NT2/D1 (cell line): ENCODE measurements around the gene KLHL28.

ENCODE experiments used
- DNase-seq: peaks from one replicate; pipeline ENCODE4 v3.0.0-alpha.2; 2011; ENCODE audit warnings: low read depth, low spot score
- H3K27me3 ChIP-seq: 2 replicates; pipeline ENCODE4 v1.6.0; 2011; ENCODE audit warnings: mild to moderate bottlenecking; ENCODE audit not compliant: insufficient read length, insufficient read depth
- H3K36me3 ChIP-seq: 2 replicates; pipeline ENCODE4 v1.6.1; 2011; ENCODE audit warnings: mild to moderate bottlenecking, low read length, mixed read lengths; ENCODE audit not compliant: insufficient read depth, insufficient read length
- H3K4me1 ChIP-seq: 2 replicates; pipeline ENCODE4 v1.5.1; 2011; ENCODE audit not compliant: insufficient read depth, insufficient read length
- H3K4me3 ChIP-seq: 2 replicates; pipeline ENCODE4 v1.5.1; 2011; ENCODE audit warnings: low read depth; ENCODE audit not compliant: insufficient read length
- H3K9ac ChIP-seq: 2 replicates; pipeline ENCODE4 v1.6.0; 2011; ENCODE audit warnings: low read depth; ENCODE audit not compliant: insufficient read length
- H3K9me3 ChIP-seq: 2 replicates; pipeline ENCODE4 v1.5.1; 2011; ENCODE audit warnings: mild to moderate bottlenecking, low read length; ENCODE audit not compliant: insufficient read depth
- SUZ12 ChIP-seq: IDR thresholded peaks from 2 replicates; pipeline ENCODE4 v1.6.1; 2011; ENCODE audit not compliant: insufficient read length, insufficient read depth; ENCODE audit errors: extremely low read depth
- YY1 ChIP-seq: IDR thresholded peaks from 2 replicates; pipeline ENCODE4 v1.6.1; 2011; ENCODE audit not compliant: insufficient read length, insufficient read depth
- ZNF274 ChIP-seq: IDR thresholded peaks from 2 replicates; pipeline ENCODE4 v1.6.1; 2011; ENCODE audit warnings: mild to moderate bottlenecking, low read depth, low read length

KLHL28 gene

DNA sequence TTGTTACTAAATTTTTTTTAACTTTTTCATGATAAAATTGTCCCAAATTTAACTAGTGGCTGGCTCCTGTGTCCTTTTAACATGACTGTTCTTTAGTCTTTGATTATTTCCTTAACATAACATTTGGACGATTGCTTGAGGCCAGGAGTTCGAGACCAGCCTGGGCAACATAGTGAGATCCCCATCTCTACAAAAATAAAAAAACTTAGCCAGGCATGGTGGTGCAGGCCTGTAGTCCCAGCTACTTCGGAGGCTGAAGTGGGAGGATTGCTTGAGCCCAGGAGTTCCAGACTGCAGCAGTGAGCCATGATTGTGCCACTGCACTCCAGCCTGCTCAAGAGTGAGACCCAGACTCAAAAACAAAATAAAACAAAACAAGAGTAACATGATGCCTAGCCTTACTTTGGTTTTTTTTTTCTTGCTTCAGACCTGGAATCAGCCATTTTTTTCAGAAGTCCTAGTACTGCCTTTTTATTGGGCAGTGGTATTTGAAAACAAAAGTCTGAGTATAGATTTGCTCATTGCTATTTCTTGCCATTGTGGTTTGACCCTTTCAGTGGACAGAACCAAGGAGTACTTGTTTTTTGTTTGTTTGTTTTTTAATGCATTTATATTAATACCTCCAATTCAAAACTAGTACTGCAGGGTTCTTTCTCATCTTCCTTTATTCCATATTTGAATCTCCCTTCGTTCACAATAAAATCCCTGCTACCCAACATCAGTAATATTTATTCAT is 5.0 kb upstream of the KLHL28 start:
- Histone ChIP-seq H3K4me1 (no peaks in the 10 kb centered on the region), H3K9ac (no peak overlapping the region), H3K9me3 (peaks cover 16% of the 10 kb centered on the region; the same call in 1 of the 2 replicates), H3K27me3 (no peaks in the 10 kb centered on the region), H3K36me3 (no peaks in the 10 kb centered on the region), H3K4me3 (no peak overlapping the region)
- no peak for TF ChIP-seq YY1
- no peak for TF ChIP-seq SUZ12
- no peak for TF ChIP-seq ZNF274
- DNase-seq, result no peak

DNA sequence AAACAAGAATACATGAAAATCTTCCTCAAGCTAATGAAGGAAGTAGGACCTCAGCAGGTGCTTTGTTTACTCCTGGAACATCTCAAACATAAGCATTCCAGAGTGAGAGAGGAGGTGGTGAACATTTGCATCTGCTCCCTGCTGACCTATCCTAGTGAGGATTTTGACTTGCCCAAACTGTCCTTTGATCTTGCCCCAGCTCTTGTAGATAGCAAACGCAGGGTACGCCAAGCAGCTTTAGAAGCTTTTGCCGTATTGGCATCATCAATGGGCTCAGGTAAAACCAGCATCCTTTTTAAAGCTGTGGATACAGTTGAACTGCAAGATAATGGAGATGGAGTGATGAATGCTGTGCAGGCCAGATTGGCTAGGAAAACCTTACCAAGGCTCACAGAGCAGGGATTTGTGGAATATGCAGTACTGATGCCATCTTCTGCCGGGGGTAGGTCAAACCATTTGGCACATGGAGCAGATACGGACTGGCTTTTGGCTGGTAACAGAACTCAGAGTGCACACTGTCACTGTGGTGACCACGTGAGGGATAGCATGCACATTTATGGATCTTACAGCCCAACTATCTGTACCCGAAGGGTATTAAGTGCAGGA is 2.1 kb upstream of the KLHL28 start:
- TF ChIP-seq YY1 (no peak), SUZ12 (no peak), ZNF274 (no peak)
- no peak for DNase-seq
- Histone ChIP-seq H3K9ac (no peak overlapping the region), H3K9me3 (peaks cover 16% of the 10 kb centered on the region; the same call in 1 of the 2 replicates), H3K4me3 (peak overlapping the region; percentile 27), H3K4me1 (no peaks in the 10 kb centered on the region), H3K27me3 (no peaks in the 10 kb centered on the region), H3K36me3 (no peaks in the 10 kb centered on the region)

DNA sequence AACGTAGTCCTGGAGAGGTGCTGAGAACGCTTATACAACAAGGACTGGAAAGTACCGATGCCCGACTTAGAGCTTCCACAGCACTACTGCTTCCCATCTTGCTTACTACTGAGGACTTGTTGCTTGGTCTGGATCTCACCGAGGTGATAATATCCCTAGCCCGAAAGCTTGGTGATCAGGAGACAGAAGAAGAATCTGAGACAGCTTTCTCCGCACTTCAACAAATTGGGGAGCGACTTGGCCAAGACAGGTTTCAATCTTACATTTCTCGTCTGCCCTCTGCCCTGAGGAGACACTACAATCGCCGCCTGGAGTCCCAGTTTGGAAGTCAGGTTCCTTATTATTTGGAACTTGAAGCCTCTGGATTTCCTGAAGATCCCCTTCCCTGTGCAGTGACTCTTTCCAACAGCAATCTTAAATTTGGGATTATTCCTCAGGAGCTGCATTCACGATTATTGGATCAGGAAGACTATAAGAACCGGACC is 1.3 kb upstream of the KLHL28 start:
- peaks cover 16% of the 10 kb centered on the region; the same call in 1 of the 2 replicates for H3K9me3 ChIP-seq
- DNase-seq, result no peak
- H3K4me3 ChIP-seq, result peak overlapping the region; percentile 81
- TF ChIP-seq ZNF274 (no peak), YY1 (no peak), SUZ12 (no peak)
- no peaks in the 10 kb centered on the region for H3K36me3 ChIP-seq
- H3K4me1 ChIP-seq, result no peaks in the 10 kb centered on the region
- no peaks in the 10 kb centered on the region for H3K27me3 ChIP-seq
- H3K9ac ChIP-seq, result no peak overlapping the region

DNA sequence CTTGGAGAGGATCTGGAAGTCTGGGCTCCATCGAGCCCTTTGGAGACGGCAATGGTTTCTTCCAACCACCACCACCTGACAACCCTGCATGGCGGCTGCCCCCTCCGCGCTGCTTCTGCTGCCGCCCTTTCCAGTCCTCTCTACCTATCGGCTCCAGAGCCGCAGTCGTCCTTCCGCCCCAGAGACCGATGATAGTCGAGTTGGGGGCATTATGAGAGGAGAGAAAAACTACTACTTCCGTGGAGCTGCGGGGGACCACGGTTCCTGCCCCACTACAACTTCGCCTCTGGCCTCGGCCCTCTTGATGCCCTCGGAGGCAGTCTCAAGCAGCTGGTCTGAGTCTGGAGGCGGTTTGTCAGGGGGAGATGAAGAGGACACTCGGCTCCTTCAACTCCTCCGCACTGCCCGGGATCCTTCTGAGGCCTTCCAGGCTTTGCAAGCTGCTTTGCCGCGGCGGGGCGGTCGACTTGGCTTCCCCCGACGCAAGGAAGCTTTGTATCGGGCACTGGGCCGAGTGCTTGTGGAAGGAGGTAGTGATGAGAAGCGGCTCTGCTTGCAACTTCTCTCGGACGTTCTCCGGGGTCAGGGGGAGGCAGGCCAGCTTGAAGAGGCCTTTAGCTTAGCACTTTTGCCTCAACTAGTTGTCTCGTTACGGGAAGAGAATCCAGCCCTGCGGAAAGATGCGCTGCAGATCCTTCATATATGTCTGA is 742 bp upstream of the KLHL28 start:
- no peaks in the 10 kb centered on the region for H3K27me3 ChIP-seq
- no peak for DNase-seq
- H3K4me1 ChIP-seq, result no peaks in the 10 kb centered on the region
- H3K4me3 ChIP-seq, result peak overlapping the region; percentile 81
- peak overlapping the region; percentile 71 for H3K9ac ChIP-seq
- no peaks in the 10 kb centered on the region for H3K36me3 ChIP-seq
- TF ChIP-seq SUZ12 (no peak), ZNF274 (no peak), YY1 (no peak)
- peaks cover 16% of the 10 kb centered on the region; the same call in 1 of the 2 replicates for H3K9me3 ChIP-seq

DNA sequence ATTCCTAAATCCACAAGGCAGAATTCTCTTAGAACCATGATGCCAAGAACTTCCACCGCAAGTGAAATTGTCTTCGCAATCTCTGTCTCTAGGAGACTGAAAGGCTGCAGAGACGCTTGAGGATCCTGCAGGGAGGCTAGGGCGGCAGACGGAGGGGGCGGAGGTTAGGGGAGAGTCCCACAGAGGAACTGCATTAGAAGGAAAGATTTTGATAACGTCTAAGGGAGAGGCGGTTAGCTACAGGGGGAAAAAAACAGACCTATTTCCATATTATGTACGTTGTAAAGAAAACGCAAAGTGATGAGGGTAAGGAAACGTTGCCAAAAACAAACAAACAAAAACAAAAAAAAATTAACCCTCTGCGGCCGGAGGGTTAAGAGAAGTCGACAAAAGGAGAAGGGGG is 595 bp downstream of the KLHL28 start:
- Histone ChIP-seq H3K27me3 (no peaks in the 10 kb centered on the region), H3K9ac (peak overlapping the region; percentile 83), H3K4me3 (peak overlapping the region; percentile 81), H3K4me1 (no peaks in the 10 kb centered on the region), H3K36me3 (no peaks in the 10 kb centered on the region), H3K9me3 (peaks cover 16% of the 10 kb centered on the region; the same call in 1 of the 2 replicates)
- DNase-seq, result peak; percentile 28
- TF ChIP-seq YY1 (no peak), ZNF274 (no peak), SUZ12 (no peak)

DNA sequence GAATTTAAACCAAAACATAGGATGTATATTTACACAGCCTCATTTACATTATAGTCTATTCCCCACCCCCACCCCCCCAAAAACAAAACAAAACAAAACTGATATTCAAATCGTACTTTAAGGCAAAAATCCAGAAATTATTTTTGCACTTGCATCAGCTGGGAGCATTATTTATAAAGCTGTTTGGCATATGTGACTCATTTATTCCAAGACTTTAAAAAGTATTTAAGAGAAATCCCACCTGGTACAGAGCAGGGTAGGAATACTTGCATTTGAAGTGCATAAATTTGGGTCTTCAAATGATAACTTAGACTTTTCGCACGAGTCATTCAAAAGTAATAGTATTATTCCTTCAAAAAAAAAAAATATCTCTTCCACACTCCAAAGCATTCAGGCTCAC is 1.1 kb downstream of the KLHL28 start:
- TF ChIP-seq YY1, result no peak
- TF ChIP-seq ZNF274, result no peak

DNA sequence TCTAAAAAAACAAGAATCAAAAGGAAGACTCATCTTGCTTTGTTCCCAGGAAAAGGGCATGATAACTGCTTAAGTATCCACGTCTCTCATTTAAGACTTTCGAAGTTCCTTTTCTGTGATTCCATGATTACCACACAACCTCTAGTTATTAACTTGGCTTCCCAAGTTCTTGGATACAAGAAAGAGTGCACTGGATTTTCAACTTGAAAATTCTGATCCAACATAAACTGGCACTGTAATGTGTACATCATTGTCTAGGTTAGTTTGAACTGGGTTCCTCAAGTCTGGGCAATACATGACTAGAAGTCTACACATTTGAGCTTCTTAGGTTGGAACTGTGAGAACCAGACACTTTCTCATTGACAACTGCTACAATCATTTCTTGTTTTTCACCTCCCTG is 1.6 kb downstream of the KLHL28 start:
- peaks cover 16% of the 10 kb centered on the region; the same call in 1 of the 2 replicates for H3K9me3 ChIP-seq
- H3K9ac ChIP-seq, result no peak overlapping the region
- H3K4me1 ChIP-seq, result no peaks in the 10 kb centered on the region
- TF ChIP-seq YY1, result no peak
- no peaks in the 10 kb centered on the region for H3K36me3 ChIP-seq
- no peaks in the 10 kb centered on the region for H3K27me3 ChIP-seq
- no peak for DNase-seq
- H3K4me3 ChIP-seq, result peak overlapping the region; percentile 81

More for the DNA sequence above, 1.1 kb downstream of the KLHL28 start:
- no peak for DNase-seq
- H3K9me3 ChIP-seq, result peaks cover 16% of the 10 kb centered on the region; the same call in 1 of the 2 replicates
- H3K36me3 ChIP-seq, result no peaks in the 10 kb centered on the region
- H3K27me3 ChIP-seq, result no peaks in the 10 kb centered on the region
- peak overlapping the region; percentile 81 for H3K4me3 ChIP-seq
- H3K9ac ChIP-seq, result peak overlapping the region; percentile 53
- H3K4me1 ChIP-seq, result no peaks in the 10 kb centered on the region
